ENCODE measurements around the gene LIPM.

- TF ChIP-seq, protein P1, sequence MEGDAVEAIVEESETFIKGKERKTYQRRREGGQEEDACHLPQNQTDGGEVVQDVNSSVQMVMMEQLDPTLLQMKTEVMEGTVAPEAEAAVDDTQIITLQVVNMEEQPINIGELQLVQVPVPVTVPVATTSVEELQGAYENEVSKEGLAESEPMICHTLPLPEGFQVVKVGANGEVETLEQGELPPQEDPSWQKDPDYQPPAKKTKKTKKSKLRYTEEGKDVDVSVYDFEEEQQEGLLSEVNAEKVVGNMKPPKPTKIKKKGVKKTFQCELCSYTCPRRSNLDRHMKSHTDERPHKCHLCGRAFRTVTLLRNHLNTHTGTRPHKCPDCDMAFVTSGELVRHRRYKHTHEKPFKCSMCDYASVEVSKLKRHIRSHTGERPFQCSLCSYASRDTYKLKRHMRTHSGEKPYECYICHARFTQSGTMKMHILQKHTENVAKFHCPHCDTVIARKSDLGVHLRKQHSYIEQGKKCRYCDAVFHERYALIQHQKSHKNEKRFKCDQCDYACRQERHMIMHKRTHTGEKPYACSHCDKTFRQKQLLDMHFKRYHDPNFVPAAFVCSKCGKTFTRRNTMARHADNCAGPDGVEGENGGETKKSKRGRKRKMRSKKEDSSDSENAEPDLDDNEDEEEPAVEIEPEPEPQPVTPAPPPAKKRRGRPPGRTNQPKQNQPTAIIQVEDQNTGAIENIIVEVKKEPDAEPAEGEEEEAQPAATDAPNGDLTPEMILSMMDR (IDR thresholded peaks at IDR 0.05) = no peak
- TF ChIP-seq POLR2AphosphoS5 (IDR thresholded peaks at IDR 0.05) (no peak), POLR2A (IDR thresholded peaks at IDR 0.05) (no peak)
Observed at GRCh38 chr10:88754287-88754686, 48.2 kb upstream of the LIPM start.
